Naive thymus-derived CD8-positive, alpha-beta T cell (primary cell): Measurements from ENCODE around the gene ZNF444. TPM values are rescaled to one million over a fixed set of nuclear protein-coding genes. Genes with fewer than 3 reads are reported as not detected.

Experiments used
- ATAC-seq, 2 donors: fragments of 150-1000 bp; cut with Tn5 transposase in 1 of 2; sonication (Bioruptor Pico), chemical (Tn5 transposase) in 1 of 2; 1 replicate in 1 of 2; 2 replicates in 1 of 2; pipeline ENCODE4 v1.10.0; 2021; ENCODE audit warnings: mild to moderate bottlenecking in 2 of 2, moderate library complexity in 2 of 2
- POLR2A ChIA-PET: fragments of 350-600 bp; sonication (Branson Sonifier 250); formaldehyde crosslinking; loops from one replicate; lab custom pipeline; 2021; ENCODE audit warnings: antibody characterized with exemption; lab: Charles Lee
- DNase-seq, 10 donors: peaks; one replicate each; pipeline versions ENCODE4 v3.0.0 to v3.0.0-alpha.2; 2020 to 2022
- H3K27ac Mint-ChIP-seq, 10 donors: one replicate each; pipeline ENCODE4 v1.8.0; 2020 to 2022; ENCODE audit warnings: mild to moderate bottlenecking in 10 of 10, mixed read lengths in 10 of 10, moderate library complexity in 4 of 10, inconsistent platforms in 1 of 10
- H3K27me3 Mint-ChIP-seq, 5 donors: one replicate each; pipeline ENCODE4 v1.8.0; 2021 to 2022; ENCODE audit warnings: mixed read lengths in 5 of 5
- H3K36me3 Mint-ChIP-seq, 3 donors: one replicate each; pipeline ENCODE4 v1.8.0; 2020 to 2022; ENCODE audit warnings: mixed read lengths in 3 of 3, mild to moderate bottlenecking in 2 of 3, inconsistent platforms in 1 of 3
- H3K4me1 Mint-ChIP-seq, 4 donors: one replicate each; pipeline ENCODE4 v1.8.0; 2021 to 2022; ENCODE audit warnings: mixed read lengths in 4 of 4
- H3K4me3 Mint-ChIP-seq, 10 donors: one replicate each; pipeline ENCODE4 v1.8.0; 2020 to 2022; ENCODE audit warnings: mild to moderate bottlenecking in 10 of 10, mixed read lengths in 10 of 10, moderate library complexity in 6 of 10, inconsistent platforms in 1 of 10
- H3K9me3 Mint-ChIP-seq, 9 donors: one replicate each; pipeline ENCODE4 v1.8.0; 2020 to 2022; ENCODE audit warnings: mixed read lengths in 9 of 9, mild to moderate bottlenecking in 3 of 9, inconsistent platforms in 1 of 9, moderate library complexity in 1 of 9
- polyA plus RNA-seq, 3 donors: library from polyadenylated mRNA; unstranded; fragments of 300-500 nt; fragmentation: Illumina TruSeq; gene quantifications; one replicate each; pipeline ENCODE4 v1.2.3, GENCODE V29; 2021
- total RNA-seq, 8 experiments: library from RNA in 2 of 8; stranded (reverse) in 2 of 8; gene quantifications; one replicate each; pipeline ENCODE4 v1.2.3 and lab custom pipeline; 2021 to 2026

The ZNF444 gene
- total and polyA plus RNA-seq, 5 experiments from 2014 or later: 12.9 to 49.4 (median 26.9) TPM

GRCh38 chr19:56118666-56119581 is 22.2 kb upstream of the ZNF444 start:
- H3K9me3 Mint-ChIP-seq: no peaks in the 10 kb centered on the region
- ATAC-seq (no peak), DNase-seq (no peak)
- no peaks in the 10 kb centered on the region for H3K36me3 Mint-ChIP-seq
- H3K4me3 Mint-ChIP-seq: peak overlapping the region; percentile 12 to 94 (median 82)
- POLR2A ChIA-PET: interaction anchor here (4.4 kb wide), 1 partner anchor 21 kb away, joined by 76 read pairs; the partner anchor contains the start of gene ZNF444
- peak overlapping the region; percentile 51 to 96 (median 91) for H3K27ac Mint-ChIP-seq
- H3K27me3 Mint-ChIP-seq: no peaks in the 10 kb centered on the region
- peaks cover 17 to 61% (median 47%) of the 10 kb centered on the region in 4 donors for H3K4me1 Mint-ChIP-seq

GRCh38 chr19:56119582-56119978 is 21.5 kb upstream of the ZNF444 start:
- Mint-ChIP-seq H3K36me3 (no peaks in the 10 kb centered on the region), H3K9me3 (no peaks in the 10 kb centered on the region), H3K27me3 (no peaks in the 10 kb centered on the region), H3K27ac (peak overlapping the region; percentile 51 to 96 (median 91)), H3K4me3 (peak overlapping the region; percentile 73 to 94 (median 82)), H3K4me1 (peaks cover 16 to 58% (median 44%) of the 10 kb centered on the region in 4 donors)
- ATAC-seq (no peak), DNase-seq (no peak)
- POLR2A ChIA-PET: interaction anchor here (4.4 kb wide), 1 partner anchor 20 kb away, joined by 76 read pairs; the partner anchor contains the start of gene ZNF444

- Mint-ChIP-seq H3K36me3 (no peaks in the 10 kb centered on the region), H3K27me3 (no peaks in the 10 kb centered on the region), H3K9me3 (no peaks in the 10 kb centered on the region), H3K27ac (peak overlapping the region; percentile 76 to 96 (median 91)), H3K4me3 (peak overlapping the region; percentile 73 to 94 (median 82)), H3K4me1 (peaks cover 14 to 56% (median 44%) of the 10 kb centered on the region in 4 donors)
- peak in 1 of 10 donors; percentile 17 for DNase-seq
- POLR2A ChIA-PET: interaction anchor here (1.3 to 4.4 kb wide), 3 partner anchors 9 to 195 kb away, joined by 10 to 76 read pairs (median 21); partner anchors contain the start of genes ZNF444 and ZSCAN5A
- ATAC-seq: no peak
These were observed 21.1 kb upstream of the ZNF444 start for GRCh38 chr19:56120002-56120370.

- H3K4me1 Mint-ChIP-seq: peaks cover 13 to 52% (median 40%) of the 10 kb centered on the region in 4 donors
- H3K9me3 Mint-ChIP-seq: no peaks in the 10 kb centered on the region
- H3K4me3 Mint-ChIP-seq: peak overlapping the region; percentile 74 to 97 (median 90)
- no peaks in the 10 kb centered on the region for H3K36me3 Mint-ChIP-seq
- ATAC-seq (peak; percentile 34 to 46), DNase-seq (peak; percentile 71 to 91 (median 80))
- peak overlapping the region; percentile 48 to 98 (median 94) for H3K27ac Mint-ChIP-seq
- POLR2A ChIA-PET: interaction anchor here (0.5 to 4.4 kb wide), 8 partner anchors 9 to 335 kb away, joined by 3 to 76 read pairs (median 4); partner anchors contain the start of genes ZNF444 and ZSCAN5A
- H3K27me3 Mint-ChIP-seq: no peaks in the 10 kb centered on the region
These were observed 20.5 kb upstream of the ZNF444 start for GRCh38 chr19:56120371-56121179.

- Mint-ChIP-seq H3K4me3 (peak within 1 kb of the TSS; percentile 85 to 97 (median 91)), H3K27me3 (no peaks in the 10 kb centered on the region), H3K4me1 (peaks cover 13 to 47% (median 38%) of the 10 kb centered on the region in 4 donors), H3K27ac (peak within 1 kb of the TSS; percentile 85 to 98 (median 96)), H3K9me3 (no peaks in the 10 kb centered on the region), H3K36me3 (no peaks in the 10 kb centered on the region)
- POLR2A ChIA-PET: interaction anchor here (0.5 to 4.4 kb wide), 8 partner anchors 10 to 334 kb away, joined by 3 to 76 read pairs (median 4); partner anchors contain the start of genes ZNF444 and ZSCAN5A
- peak; percentile 85 to 91 for ATAC-seq
- peak; percentile 94 to 99 (median 96) for DNase-seq
These were observed 19.6 kb upstream of the ZNF444 start, which contains the start of gene ZNF787 for GRCh38 chr19:56121180-56122167. Gene ZNF787 (minus strand): TSS chr19:56121295. CDS start chr19:56103217, 18,078 bp downstream.

- no peak for ATAC-seq
- Mint-ChIP-seq H3K4me1 (peaks cover 8 to 35% (median 30%) of the 10 kb centered on the region in 4 donors), H3K27ac (peak overlapping the region in 3 of 10 donors; percentile 11 to 63 (median 53)), H3K36me3 (no peaks in the 10 kb centered on the region), H3K4me3 (peak overlapping the region in 4 of 10 donors; percentile 12 to 50 (median 40)), H3K27me3 (no peaks in the 10 kb centered on the region), H3K9me3 (no peaks in the 10 kb centered on the region)
- POLR2A ChIA-PET: interaction anchor here (4.4 kb wide), 1 partner anchor 16 kb away, joined by 76 read pairs; the partner anchor contains the start of gene ZNF444
- no peak for DNase-seq
These were observed 17.7 kb upstream of the ZNF444 start for GRCh38 chr19:56123266-56123891.

- Mint-ChIP-seq H3K9me3 (no peaks in the 10 kb centered on the region), H3K36me3 (no peaks in the 10 kb centered on the region), H3K27ac (peak overlapping the region in 9 of 10 donors; percentile 56 to 96 (median 81)), H3K4me1 (peaks cover 4 to 24% (median 20%) of the 10 kb centered on the region in 4 donors), H3K27me3 (no peaks in the 10 kb centered on the region), H3K4me3 (peak overlapping the region in 6 of 10 donors; percentile 3 to 71 (median 38))
- POLR2A ChIA-PET: interaction anchor here (1.2 kb wide), 1 partner anchor 13 kb away, joined by 3 read pairs; no protein-coding TSS in a partner anchor
- ATAC-seq (peak in 1 of 2 donors; percentile 3), DNase-seq (peak in 3 of 10 donors; percentile 32 to 75 (median 54))
These were observed 16.5 kb upstream of the ZNF444 start for GRCh38 chr19:56124578-56124977.

GRCh38 chr19:56125806-56126590 is 15.1 kb upstream of the ZNF444 start:
- no peak for ATAC-seq
- DNase-seq: no peak
- H3K36me3 Mint-ChIP-seq: no peaks in the 10 kb centered on the region
- POLR2A ChIA-PET: no interaction called here
- H3K9me3 Mint-ChIP-seq: no peaks in the 10 kb centered on the region
- no peak overlapping the region for H3K4me3 Mint-ChIP-seq
- peaks cover 4 to 19% (median 12%) of the 10 kb centered on the region in 4 donors for H3K4me1 Mint-ChIP-seq
- H3K27me3 Mint-ChIP-seq: no peaks in the 10 kb centered on the region
- H3K27ac Mint-ChIP-seq: peak overlapping the region in 3 of 10 donors; percentile 40 to 96 (median 53)

GRCh38 chr19:56126983-56127780 is 13.9 kb upstream of the ZNF444 start:
- POLR2A ChIA-PET: no interaction called here
- Mint-ChIP-seq H3K36me3 (no peaks in the 10 kb centered on the region), H3K9me3 (no peaks in the 10 kb centered on the region), H3K4me3 (no peak overlapping the region), H3K27me3 (no peaks in the 10 kb centered on the region), H3K4me1 (peaks cover 2 to 12% (median 9%) of the 10 kb centered on the region in 4 donors), H3K27ac (no peak overlapping the region)
- DNase-seq (no peak), ATAC-seq (no peak)
